HL-60 (cell line): ENCODE results near the gene HTT-AS.

Source experiments
- DNase-seq, 2 experiments: peaks; one replicate each; pipeline ENCODE4 v3.0.0-alpha.2; 2010 to 2020; ENCODE audit warnings: low read depth in 1 of 2, low spot score in 1 of 2
- H3K27ac ChIP-seq: fragments of 250-450 bp; sonication (Bioruptor Pico); replicated peaks from 2 replicates; pipeline ENCODE4 v1.5.1; 2020; ENCODE audit warnings: mild to moderate bottlenecking, moderate library complexity
- H3K27me3 ChIP-seq: fragments of 250-450 bp; sonication (Bioruptor Pico); 2 replicates; pipeline ENCODE4 v1.5.1; 2021; ENCODE audit warnings: mild to moderate bottlenecking, moderate library complexity; ENCODE audit not compliant: insufficient read depth, poor library complexity, severe bottlenecking
- H3K4me3 ChIP-seq: replicated peaks from 2 replicates; pipeline ENCODE4 v1.5.1; 2011; ENCODE audit warnings: mild to moderate bottlenecking, control low read depth, low read length; ENCODE audit not compliant: insufficient read depth
- GABPA ChIP-seq: IDR thresholded peaks from 2 replicates; pipeline ENCODE4 v1.6.1; 2012; ENCODE audit warnings: low read depth
- POLR2AphosphoS5 ChIP-seq: IDR thresholded peaks from 2 replicates; pipeline ENCODE4 v1.6.1; 2012; ENCODE audit warnings: low read depth
- SPI1 ChIP-seq: IDR thresholded peaks from 2 replicates; pipeline ENCODE4 v1.6.1; 2012; ENCODE audit warnings: low read depth, mild to moderate bottlenecking, borderline replicate concordance
- TF ChIP-seq, protein P1 (sequence below): IDR thresholded peaks from one replicate; pipeline ENCODE4 v1.5.1; 2011; ENCODE audit warnings: low read length, control low read depth, inconsistent platforms; ENCODE audit not compliant: insufficient read depth
- TF ChIP-seq, protein P2 (sequence below): IDR thresholded peaks from 2 replicates; pipeline ENCODE4 v1.6.1; 2012; ENCODE audit warnings: low read depth; ENCODE audit not compliant: insufficient replicate concordance

The HTT-AS gene

DNA sequence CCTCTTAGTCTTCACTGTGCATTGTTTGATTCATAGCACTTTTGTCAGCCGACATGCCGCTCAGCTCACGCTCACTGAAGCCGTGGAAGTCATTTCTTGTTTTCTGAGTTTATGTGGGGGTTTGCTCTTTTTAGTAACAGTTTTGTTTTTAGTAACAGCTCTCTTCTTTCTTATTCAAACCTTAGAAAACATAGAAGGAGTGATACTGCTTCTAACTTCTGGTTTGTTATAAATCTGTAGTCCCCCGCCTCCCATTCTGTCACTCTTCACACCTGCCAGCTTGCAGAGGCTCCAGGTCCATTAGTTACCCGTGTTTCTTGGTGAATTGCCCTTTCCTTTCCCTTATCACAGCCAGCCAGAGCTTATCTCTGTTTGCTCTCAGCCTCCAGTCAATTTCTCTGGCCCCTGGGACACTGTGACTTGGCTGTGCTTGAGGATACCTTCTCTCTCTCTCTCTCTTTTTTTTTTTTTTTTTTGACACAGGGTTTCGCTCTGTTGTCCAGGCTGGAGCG, 60.4 kb downstream of the HTT-AS start:
- no peak for TF ChIP-seq GABPA
- no peak for TF ChIP-seq SPI1
- TF ChIP-seq POLR2AphosphoS5: no peak
- TF ChIP-seq, protein P1, sequence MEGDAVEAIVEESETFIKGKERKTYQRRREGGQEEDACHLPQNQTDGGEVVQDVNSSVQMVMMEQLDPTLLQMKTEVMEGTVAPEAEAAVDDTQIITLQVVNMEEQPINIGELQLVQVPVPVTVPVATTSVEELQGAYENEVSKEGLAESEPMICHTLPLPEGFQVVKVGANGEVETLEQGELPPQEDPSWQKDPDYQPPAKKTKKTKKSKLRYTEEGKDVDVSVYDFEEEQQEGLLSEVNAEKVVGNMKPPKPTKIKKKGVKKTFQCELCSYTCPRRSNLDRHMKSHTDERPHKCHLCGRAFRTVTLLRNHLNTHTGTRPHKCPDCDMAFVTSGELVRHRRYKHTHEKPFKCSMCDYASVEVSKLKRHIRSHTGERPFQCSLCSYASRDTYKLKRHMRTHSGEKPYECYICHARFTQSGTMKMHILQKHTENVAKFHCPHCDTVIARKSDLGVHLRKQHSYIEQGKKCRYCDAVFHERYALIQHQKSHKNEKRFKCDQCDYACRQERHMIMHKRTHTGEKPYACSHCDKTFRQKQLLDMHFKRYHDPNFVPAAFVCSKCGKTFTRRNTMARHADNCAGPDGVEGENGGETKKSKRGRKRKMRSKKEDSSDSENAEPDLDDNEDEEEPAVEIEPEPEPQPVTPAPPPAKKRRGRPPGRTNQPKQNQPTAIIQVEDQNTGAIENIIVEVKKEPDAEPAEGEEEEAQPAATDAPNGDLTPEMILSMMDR: no peak
- TF ChIP-seq, protein P2, sequence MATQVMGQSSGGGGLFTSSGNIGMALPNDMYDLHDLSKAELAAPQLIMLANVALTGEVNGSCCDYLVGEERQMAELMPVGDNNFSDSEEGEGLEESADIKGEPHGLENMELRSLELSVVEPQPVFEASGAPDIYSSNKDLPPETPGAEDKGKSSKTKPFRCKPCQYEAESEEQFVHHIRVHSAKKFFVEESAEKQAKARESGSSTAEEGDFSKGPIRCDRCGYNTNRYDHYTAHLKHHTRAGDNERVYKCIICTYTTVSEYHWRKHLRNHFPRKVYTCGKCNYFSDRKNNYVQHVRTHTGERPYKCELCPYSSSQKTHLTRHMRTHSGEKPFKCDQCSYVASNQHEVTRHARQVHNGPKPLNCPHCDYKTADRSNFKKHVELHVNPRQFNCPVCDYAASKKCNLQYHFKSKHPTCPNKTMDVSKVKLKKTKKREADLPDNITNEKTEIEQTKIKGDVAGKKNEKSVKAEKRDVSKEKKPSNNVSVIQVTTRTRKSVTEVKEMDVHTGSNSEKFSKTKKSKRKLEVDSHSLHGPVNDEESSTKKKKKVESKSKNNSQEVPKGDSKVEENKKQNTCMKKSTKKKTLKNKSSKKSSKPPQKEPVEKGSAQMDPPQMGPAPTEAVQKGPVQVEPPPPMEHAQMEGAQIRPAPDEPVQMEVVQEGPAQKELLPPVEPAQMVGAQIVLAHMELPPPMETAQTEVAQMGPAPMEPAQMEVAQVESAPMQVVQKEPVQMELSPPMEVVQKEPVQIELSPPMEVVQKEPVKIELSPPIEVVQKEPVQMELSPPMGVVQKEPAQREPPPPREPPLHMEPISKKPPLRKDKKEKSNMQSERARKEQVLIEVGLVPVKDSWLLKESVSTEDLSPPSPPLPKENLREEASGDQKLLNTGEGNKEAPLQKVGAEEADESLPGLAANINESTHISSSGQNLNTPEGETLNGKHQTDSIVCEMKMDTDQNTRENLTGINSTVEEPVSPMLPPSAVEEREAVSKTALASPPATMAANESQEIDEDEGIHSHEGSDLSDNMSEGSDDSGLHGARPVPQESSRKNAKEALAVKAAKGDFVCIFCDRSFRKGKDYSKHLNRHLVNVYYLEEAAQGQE: no peak
- no peak overlapping the region for H3K27ac ChIP-seq
- no peak for DNase-seq
- no peak overlapping the region for H3K4me3 ChIP-seq
- no peaks in the 10 kb centered on the region for H3K27me3 ChIP-seq
